HG03108 (cell line): Measurements from ENCODE around the gene PRKAA1.
"Not testable (repeated sequence)": the region's sequence is repeated elsewhere in the genome, so short reads cannot be mapped to it uniquely, and the experiment has no call there.

Experiments used
- ATAC-seq: cut with Tn5 transposase; IDR thresholded peaks from one replicate; pipeline ENCODE4 v1.9.1; 2021; ENCODE audit warnings: moderate library complexity; ENCODE audit not compliant: unreplicated experiment

The PRKAA1 gene

DNA sequence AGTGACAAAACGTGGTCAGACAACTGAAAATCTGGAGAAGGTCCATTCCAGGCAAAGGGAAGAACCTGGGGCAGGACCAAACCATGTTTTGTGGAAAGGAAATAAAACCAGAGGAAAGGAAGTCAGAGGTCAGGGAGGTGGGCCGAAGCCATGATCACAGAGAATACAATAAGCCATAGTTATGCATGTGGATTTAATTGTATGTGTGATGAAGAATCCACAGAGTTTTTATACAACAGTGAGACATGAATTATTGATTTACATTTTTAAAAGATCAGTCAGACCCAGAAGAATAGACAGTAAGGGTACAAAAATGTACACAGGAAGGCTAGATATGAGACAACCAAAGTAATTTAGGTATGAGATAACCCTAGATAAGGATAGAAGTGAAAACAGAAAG lies 63.2 kb downstream of the PRKAA1 start:
- no peak for ATAC-seq

DNA sequence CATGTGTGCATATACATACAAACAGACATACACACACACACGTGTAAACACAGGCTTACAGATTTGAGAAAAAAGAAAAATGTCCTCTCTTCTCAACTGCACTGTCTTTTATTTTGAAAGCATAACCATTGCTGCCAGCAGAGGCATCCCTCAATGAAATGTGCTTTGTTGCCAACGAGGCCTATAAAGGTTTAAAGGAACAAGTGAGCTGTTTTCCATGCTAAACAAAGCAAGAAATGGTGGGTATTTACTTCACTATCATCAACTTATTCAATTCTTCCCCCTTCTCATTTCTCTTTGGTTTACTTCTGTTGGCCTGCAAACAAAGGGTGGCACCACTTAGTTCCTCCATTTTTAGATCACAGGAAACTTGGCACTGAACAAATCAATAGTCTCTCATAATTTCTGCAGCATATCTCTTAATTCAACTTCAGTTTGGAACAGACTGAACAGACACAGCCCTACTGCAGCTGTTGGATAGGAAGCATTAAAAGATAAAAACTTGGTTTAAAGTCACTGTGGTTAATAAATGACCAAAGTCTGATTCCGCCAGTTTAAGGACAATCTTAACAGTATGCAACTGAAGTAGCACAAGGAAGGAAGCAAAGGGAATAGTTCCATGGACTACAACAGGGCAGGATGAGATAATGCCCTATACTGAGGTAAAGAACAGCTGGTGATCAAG lies 64.2 kb downstream of the PRKAA1 start:
- ATAC-seq = no peak

DNA sequence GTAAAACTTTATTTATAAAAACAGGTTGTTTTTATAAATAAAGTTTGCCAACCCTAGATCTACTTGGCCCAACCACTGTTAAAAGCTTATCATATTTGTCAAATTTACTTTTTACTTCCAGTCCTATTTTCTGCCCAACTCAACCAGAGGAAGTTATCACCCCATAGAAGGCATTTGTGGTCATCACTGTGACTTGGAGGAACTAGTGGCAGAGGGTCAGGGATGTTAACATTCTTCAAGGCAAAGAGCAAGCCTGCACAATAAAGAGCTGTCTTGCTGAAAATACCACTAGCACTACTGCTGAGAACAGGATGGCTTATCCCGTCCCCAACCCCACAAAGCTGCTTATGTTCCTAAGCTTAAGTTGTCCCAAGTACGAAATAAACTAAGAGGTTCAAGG lies 64.7 kb downstream of the PRKAA1 start:
- ATAC-seq = no peak

DNA sequence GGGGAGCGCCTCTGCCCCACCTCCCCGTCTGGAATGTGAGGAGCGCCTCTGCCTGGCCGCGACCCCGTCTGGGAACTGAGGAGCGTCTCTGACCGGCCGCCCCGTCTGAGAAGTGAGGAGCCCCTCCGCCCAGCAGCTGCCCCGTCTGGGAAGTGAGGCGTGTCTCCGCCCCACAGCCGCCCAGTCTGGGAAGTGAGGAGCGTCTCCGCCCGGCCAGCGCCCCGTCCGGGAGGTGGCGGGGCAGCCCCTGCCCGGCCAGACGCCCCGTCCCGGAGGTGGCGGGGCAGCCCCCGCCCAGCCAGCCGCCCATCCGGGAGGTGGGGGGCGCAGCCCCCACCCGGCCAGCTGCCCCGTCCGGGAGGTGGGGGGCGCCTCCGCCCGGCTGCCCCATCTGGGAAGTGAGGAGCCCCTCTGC lies 75.7 kb downstream of the PRKAA1 start:
- not testable (repeated sequence) for ATAC-seq

DNA sequence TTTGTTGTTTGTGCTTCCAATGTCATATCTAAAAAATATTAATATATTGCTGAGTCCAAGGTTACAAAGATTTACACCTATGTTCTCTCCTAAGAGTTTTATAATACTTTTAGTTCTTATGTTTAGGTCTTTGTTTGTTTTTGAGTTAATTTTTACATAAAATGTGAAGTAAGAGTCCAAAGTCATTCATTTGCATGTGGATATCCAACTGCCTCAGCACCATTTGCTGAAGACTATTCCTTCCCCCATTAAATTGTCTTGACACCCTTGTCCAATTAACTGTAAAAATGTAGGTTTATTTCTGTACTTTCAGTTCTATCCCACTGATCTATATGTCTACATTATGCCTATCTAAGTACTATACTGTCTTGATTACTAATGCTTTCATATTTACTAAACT lies 78.1 kb downstream of the PRKAA1 start:
- no peak for ATAC-seq

DNA sequence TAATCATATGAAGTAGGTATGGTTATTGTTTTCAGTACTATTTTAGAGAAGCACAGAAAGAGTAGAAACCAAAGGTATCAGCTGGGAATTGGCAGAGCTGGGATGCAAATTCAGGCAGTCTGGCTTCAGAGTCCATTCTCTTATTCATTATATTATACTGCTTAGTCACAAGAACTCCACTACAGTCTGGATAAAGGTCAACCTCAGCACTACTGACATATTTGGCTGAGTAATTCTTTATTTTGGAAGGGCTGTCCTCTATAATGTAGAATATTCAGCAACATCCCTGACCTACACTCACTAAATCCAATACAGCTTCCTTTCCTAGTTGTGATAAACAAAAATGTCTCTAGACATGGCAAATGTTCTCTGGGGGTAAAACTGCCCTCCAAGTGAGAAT lies 80.9 kb downstream of the PRKAA1 start:
- ATAC-seq = no peak

DNA sequence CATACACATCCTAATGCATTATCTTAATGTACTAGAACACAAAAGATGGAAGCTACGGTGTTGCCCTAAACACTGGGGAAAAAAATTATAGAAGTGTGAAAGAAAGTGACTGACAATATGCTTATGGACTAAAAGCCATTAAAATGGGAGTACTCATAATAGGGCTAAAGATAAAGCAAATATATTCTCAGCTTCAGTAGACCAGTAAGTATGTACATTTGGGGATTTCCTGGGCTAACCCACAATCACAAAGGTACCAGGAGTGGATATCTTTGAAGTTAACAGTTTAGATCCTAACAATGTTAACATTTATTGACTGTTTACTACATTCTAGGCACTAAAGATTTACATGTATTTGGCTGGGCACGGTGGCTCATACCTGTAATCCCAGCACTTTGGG lies 81.6 kb downstream of the PRKAA1 start:
- ATAC-seq = no peak

DNA sequence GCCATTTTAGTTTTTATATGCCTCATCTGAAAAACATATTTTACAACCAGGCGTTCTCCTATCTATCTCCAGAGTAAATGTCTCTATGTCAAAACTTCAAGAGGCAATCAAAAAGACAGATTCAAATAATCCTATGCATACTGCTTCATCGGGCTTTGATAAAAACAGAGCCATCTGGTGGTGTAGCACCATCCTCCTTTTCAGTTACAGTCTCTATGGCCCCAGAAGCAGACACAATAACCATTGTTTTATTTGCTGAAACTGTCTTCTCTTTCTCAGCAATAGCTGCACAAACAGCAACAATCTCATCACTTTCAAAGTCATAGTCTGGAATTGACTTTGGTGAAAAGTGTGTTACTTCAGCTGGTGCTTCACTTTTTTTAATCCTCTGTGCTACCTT lies 82.2 kb downstream of the PRKAA1 start:
- ATAC-seq = no peak

DNA sequence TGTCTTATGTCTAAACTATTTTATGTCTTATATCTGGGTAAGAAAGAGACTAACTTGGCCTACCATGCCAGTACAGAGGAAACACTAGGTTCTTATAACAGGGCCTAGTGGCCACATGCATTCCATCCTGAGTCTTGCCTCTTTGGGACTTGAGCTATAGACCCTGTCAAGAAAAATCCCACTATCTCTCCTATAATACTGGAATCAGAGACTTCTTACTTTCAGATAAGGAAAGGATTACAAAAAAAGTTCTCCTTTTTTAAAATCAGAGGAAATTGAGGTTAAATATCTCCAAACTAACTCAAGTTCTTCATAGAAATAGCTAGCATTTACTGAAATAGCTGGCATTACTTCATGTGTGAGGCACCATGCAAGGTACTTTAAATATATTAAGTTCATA lies 84.2 kb downstream of the PRKAA1 start:
- no peak for ATAC-seq

DNA sequence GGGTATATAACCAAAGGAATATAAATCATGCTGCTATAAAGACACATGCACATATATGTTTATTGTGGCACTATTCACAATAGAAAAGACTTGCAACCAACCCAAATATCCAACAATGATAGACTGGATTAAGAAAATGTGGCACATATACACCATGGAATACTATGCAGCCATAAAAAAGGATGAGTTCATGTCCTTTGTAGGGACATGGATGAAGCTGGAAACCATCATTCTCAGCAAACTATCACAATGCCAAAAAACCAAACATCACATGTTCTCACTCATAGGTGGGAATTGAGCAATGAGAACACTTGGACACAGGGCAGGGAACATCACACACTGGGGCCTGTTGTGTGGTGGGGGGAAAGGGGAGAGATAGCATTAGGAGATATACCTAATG lies 87.6 kb downstream of the PRKAA1 start:
- not testable (repeated sequence) for ATAC-seq
